GM19035 (cell line): ENCODE data around the gene NFASC.

Experiments used
- ATAC-seq: cut with Tn5 transposase; IDR thresholded peaks from one replicate; pipeline ENCODE4 v1.9.1; 2021; ENCODE audit not compliant: unreplicated experiment

Gene NFASC

GRCh38 chr1:205032508-205032907 lies 161.8 kb downstream of the NFASC start:
- no peak for ATAC-seq

DNA sequence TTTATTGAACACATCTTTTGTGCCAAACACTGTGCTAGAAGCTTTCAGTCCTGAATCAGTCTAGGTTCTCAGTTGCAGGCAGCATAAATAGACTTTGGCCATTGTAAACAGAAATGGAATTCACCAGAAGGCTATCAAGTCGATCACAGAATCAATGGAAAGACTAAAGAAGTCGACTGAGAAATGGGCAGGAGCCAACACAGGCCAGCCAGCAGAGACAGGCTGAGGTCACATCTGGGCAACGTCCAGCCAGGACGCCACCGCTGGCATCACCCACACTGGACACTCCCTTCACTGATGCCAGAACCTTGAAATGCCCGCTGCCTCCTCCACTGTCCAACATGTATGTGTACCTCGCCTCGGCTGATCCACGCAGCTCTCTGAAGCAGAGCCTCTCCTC lies 166.9 kb downstream of the NFASC start:
- ATAC-seq, result no peak

- no peak for ATAC-seq
These were observed 167.6 kb downstream of the NFASC start for GRCh38 chr1:205038132-205038786.

DNA sequence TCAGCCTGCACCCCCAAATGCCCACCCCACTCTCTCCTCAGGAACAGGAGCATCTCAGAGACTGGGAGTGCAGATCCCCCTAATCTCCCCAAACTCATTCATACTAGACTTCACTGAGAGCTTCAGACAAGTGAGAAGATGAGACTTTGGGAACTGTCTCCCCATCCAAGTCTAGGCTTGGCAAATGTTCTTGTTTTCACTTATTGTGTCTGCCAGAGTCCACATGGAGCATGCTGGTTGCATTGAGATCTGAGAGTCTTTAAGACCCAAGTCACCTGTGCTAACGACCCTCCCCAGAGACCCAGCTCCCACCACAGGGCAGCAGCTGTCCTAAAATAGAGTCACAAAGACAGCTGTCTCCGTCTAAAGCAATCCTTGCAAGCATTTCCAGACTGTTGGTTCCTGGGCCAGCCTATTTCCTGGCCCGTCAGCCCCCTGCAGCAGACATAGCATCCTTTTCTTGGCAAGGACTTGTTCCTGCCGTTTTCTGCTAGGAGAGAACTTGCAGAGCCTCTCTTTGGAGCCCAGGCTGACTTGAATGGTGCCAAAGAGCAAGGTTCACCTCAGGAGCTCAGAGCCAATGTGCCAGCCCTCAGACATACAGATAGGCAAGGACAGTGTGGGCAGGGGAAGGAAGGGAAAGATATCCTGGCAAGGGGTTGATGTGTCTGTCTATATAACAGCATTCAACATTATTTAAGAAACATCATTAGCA lies 170.5 kb downstream of the NFASC start:
- no peak for ATAC-seq

- ATAC-seq, result no peak
These were observed 171.6 kb downstream of the NFASC start for GRCh38 chr1:205041998-205042910.

- ATAC-seq, result no peak
These were observed 172.5 kb downstream of the NFASC start, which contains the start of gene CNTN2 for GRCh38 chr1:205042911-205043806. CNTN2 (plus strand) TSS chr1:205043212; CDS start chr1:205053186, 9,974 bp downstream.

DNA sequence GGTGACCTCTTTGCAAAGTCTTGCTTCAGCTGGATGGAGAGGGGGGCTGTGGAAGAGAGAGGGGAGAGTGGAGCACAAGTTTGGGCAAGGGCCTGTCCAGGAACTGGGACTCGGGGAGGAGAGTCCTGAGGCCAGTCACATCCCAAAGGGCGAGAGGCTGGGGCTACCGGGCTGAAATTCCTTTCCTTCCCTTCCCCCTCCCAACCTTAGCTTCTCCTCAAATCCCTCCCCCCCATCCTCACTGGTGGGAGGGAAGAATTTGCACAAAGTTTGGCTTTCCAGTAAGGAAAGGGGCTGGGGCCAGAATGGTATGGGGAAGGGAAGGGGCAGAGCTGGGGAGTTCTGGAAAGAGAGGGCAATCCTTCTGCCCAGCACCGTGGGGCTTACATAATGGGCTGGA lies 173.2 kb downstream of the NFASC start:
- no peak for ATAC-seq

DNA sequence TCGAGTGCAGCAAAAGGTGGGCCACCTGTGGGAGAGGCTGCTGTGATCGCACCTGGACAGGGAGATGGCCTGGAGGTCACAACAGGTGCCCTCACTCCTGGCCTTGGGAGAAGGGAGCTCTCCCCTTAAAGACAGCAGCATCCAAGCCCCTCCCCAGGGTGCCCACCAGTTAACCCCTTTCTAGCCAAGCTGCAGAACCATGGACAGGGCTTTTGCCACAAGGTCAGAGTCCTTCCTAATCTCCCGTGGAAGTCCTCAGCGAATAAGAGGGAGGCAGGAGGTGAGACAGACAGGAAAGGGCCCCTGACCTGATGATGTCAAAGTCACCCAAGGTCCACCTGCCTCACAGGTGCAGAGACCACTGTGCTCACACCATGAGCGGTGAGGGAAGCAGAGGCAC lies 174.1 kb downstream of the NFASC start:
- ATAC-seq, result no peak

GRCh38 chr1:205045146-205045545 lies 174.5 kb downstream of the NFASC start:
- no peak for ATAC-seq

GRCh38 chr1:205046870-205047269 lies 176.2 kb downstream of the NFASC start:
- ATAC-seq, result no peak

- ATAC-seq, result no peak
These were observed 177.1 kb downstream of the NFASC start for GRCh38 chr1:205047764-205048231.

GRCh38 chr1:205048382-205048781 lies 177.7 kb downstream of the NFASC start:
- no peak for ATAC-seq

GRCh38 chr1:205049479-205049878 lies 178.8 kb downstream of the NFASC start:
- ATAC-seq, result no peak

- ATAC-seq, result no peak
These were observed 182.0 kb downstream of the NFASC start for GRCh38 chr1:205052690-205053089.

DNA sequence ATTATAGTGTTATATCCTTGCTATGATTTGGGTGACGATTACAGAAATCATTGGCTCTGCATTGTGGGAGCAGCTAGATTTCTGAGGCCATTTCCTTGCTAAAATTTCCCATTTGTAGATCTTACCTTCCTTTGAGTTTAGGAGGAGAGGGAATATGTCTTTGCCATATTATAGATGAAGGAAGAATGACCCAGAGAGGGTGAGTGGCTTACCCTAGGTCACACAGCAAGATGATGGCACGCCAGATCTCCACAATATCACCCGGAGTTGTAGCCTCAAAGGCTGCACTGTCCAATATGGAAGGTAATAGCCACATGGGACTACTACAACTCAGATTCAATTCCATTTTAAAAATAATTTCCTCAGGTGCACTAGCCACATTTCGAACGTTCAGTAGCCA lies 182.6 kb downstream of the NFASC start:
- no peak for ATAC-seq

DNA sequence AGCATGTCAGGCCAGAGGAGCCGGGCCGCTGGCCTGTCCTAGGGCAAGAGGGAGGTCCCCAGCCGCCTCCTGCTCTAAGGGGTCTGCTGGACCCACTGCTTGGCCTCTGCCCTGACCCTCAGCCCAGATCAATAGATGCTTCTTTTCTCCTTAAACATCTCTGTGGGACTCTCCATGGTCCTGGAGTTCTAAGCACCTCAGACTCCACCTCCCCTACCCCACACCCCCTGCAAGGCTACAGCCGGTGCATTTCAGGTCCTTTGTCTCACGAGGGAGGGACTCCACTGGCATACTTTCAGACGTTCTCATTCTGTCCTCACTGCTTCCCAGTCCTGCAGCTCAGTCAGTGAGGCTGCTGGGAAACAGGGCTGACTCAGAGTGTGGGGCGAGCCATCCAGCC lies 183.4 kb downstream of the NFASC start:
- ATAC-seq, result no peak

DNA sequence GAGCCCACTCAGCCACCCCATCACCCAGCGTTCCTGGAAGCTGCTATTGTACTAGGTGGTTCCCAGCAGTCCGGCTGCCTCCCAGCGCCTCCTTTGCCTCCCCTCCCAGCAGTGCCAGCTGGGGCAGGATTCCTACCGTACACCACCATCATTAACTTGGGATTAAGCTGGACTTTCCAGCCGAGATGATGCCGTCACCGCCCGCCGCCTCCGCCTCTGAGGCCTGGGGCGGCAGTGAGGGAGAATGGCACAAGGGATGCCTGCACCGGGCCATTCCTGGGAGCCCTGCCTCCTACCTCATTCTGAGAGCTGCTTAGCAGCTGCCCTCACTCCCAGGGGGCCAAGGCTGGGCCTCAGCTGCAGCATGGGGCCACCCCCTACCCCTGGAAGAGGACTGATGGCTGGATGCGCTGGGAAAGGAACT lies 185.5 kb downstream of the NFASC start:
- ATAC-seq, result no peak

DNA sequence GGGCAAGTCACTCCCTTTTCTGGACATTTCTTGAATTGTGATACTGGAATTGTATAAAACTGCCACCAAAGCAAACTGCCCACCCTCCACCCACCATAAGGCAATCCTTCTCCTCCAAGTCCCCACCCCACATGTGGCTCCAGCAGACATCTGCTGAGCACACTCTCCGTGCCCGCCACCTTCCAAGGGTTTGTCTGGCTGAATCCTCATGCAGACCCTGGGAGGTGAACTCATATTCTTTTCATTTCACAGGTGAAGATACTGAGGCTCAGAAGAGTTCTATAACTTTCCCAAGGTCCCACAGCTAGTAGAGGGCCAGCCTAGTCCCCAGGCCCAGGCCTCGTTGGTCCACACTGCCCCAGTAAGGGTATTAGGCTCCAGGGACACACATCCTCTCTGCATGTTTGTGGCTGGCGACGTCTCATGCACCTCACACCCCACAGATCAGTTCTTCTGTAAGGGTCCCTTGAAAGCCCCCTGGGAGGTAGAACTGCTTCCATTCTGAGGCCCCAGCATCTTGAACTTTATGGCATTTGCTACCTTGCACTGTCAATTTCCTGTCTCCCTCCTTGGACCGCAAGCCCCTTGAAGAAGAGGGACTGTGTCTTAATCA lies 186.4 kb downstream of the NFASC start:
- no peak for ATAC-seq

GRCh38 chr1:205057808-205058575 lies 187.3 kb downstream of the NFASC start:
- no peak for ATAC-seq
